HG03565 (cell line): ENCODE measurements around the gene GPR183.
"Not testable (repeated sequence)": the region's sequence is repeated elsewhere in the genome, so short reads cannot be mapped to it uniquely, and the experiment has no call there.

Experiments used
- ATAC-seq: cut with Tn5 transposase; IDR thresholded peaks from one replicate; pipeline ENCODE4 v1.9.1; 2021; ENCODE audit warnings: mild to moderate bottlenecking, moderate library complexity; ENCODE audit not compliant: unreplicated experiment

Gene GPR183

GRCh38 chr13:99250982-99251825 lies 56.0 kb downstream of the GPR183 start:
- peak; percentile 48 for ATAC-seq

DNA sequence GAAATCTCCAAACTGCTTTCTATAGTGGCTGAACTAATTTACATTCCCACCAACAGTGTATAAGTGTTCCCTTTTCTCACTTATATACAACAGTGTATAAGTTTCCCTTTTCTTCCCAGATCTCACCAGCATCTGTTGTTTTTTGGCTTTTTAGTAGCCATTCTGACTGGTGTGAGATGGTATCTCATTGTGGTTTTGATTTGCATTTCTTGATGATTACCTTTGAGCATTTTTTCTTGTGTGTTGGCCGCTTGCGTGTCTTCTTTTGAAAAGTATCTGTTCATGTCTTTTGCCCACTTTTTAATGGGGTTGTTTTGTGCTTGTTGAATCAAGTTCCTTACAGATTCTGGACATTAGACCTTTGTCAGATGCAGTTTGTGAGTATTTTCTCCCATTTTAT lies 57.6 kb downstream of the GPR183 start:
- not testable (repeated sequence) for ATAC-seq

GRCh38 chr13:99249178-99249577 lies 58.0 kb downstream of the GPR183 start:
- not testable (repeated sequence) for ATAC-seq

DNA sequence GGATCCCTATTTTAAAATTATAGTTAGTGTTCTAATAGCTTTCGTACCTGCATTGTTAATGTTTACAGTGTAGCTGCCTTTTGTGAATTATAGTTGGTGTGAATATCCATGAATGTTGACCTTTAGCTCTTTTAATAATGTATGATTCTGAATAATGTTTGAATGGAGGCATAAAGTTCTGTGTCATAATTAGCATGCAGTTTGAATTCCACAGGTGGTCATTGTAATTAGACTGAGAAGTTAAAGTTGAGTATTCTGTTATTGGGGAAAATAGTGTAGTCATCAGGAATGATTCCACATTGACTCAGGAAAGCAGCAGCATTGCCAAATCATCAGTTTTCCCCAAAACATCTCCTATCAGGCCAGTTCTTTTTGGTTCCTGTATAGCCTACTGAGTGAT lies 61.1 kb downstream of the GPR183 start:
- ATAC-seq: no peak
